Right forelimb (tissue), 1 donor: ENCODE results near the gene PDXDC1.
A peak's percentile ranks its signal among the peaks of the same experiment; 100 is the strongest.
"Not testable (repeated sequence)": the region's sequence is repeated elsewhere in the genome, so short reads cannot be mapped to it uniquely, and the experiment has no call there.

Source experiments
- DNase-seq: peaks from one replicate; pipeline ENCODE4 v3.0.0-alpha.2; 2018

Gene PDXDC1

DNA sequence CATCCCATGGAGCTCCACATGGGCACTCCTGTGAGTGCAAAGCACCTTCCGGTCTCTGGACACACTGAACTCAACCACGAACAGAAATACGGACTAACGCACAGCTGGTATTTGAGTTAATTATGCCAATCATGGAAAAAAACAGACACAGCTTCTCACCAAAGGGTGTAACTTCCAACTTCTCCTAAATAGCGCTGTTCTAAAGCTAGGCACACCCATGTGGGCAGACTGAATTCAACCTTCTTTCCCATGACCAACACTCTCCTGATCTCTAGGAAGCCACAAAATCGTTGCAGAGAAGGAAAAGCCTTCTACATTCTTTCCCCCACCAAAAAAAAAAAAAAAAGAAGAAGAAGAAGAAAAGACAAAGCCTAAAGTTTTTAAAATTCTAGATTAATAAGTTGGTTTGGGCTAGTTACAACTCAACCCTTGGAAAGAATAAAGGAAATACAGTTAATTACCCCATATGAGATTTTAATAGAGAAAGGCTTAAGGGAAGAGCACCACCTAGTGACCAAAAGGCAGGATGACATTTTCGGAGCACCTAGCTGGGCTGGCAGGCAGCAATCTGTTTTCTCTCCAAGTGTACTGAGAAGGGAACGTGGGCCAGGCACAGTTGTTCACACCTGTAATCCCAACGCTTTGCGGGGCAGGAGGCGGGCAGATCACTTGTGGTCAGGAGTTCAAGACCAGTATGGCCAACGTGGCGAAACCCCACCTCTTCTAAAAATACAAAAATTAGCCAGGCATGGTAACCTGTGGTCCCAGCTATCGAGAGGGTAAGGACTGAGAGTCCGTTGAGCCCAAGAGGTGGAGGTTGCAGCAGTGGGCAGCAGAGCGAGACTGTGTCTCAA, 97.3 kb downstream of the PDXDC1 start:
- not testable (repeated sequence) for DNase-seq

DNA sequence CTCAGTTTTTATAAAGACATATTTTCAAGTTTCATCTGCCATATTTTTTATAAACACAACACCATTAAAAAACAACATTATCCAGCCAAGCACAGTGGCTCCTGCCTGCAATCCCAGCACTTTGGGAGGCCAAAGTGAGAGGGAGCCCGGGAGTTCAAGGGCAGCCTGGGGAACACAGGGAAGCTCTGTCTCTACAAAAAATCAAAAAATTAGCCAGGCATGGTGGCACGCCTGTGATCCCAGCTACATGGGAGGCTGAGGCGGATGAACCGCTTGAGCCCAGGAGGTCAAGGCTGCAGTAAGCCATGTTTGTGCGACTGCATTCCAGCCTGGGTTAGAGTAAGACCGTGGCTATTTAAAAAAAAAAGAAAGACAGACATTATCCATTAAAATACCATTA, 98.3 kb downstream of the PDXDC1 start:
- no peak for DNase-seq

DNA sequence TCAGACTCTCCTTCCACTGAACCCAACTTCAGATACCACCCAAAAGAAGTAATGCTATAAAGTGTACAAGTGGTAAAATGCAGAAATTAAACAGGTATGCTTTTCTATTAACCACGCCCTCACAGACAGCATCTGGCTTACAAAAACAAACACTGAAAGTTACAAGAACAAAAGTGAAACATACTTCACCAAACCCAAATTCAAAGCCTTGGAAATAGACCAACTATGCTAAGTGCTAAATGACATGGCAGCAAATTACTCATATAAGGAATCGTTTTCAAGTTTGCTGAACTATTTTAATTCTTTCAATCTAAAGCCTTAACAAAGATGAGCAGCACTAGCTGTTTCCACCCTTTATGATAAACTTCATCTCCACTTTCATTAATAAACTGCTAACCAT, 101.3 kb downstream of the PDXDC1 start:
- not testable (repeated sequence) for DNase-seq

DNA sequence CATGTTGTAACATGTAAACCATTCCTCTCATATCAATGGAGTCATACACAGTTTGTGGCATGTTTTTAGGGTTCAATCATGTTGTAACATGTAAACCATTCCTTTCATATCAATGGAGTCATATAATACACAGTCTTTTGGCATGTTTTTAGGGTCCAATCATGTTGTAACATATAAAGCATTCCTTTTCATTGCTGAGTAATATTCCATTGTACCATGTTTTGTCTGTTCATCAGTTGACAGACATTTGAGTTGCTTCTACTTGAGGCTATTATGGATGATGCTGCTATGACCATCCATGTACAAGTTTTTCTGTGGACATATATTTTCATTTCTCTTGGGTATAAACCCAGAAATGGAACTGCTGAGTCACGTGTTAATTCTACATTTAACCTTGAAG, 106.1 kb downstream of the PDXDC1 start:
- not testable (repeated sequence) for DNase-seq

DNA sequence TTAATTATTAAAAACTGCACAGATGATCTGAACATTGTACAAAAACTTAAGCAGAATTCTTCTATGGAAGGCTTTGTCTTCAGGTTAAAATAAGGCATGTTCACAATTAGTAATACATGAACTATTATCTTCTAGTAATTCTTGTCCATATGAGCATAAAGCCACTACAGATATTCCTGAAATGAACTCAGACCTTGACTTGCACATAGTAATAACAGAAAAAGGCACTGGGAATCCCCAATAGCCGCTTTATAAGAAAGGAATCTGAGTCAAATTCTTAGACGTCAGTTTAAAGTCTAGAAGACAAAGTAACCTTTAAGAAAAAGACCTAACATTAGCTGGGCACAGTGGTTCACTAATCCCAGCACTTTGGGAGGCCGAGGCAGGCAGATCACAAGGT, 108.0 kb downstream of the PDXDC1 start:
- DNase-seq = not testable (repeated sequence)

DNA sequence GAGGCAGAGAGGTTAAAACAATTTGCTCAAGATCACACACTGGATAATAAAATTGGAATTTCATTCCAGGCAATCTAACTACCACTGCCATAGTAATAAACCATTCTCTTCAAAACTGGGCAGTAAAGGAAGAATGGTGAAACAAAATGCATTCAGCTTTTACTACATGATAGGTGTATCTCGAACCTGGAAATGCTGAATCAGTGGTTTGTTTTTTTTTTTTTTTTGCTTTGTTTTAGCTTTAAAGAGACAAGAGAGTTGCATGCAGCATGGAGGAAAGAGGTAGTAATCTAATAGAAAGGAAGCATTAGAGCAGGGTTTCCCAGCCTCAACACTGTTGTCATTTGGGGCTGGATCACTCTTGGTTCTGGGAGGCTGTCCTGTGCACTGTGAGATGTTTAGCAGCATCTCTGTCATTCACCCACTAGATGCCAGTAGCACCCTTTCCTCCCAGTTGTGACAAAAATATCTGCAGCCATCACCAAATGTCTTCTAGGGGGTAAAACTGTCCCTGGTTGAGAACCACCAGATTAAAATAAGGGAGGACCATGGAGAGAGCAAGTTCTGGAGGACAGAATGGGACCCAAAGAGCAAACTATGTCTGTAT, 115.9 kb downstream of the PDXDC1 start:
- not testable (repeated sequence) for DNase-seq

DNA sequence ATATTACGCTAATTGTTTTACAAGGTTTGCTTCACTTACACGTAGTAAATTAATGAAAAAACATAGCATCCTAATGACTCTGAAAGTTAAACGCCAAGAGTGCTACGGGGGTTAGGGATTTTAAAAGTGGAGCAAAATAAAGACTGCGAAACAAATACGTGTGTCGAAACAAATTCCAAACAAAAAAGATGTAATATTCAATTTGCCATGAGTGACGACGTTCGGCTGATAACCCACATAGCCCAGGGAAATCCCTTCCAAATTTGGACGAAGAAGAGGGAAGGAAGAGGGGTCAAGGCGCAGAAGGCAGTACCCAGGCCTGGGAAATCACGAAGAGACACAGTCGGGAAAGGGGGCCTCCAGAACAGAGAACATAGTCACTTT, 118.7 kb downstream of the PDXDC1 start:
- DNase-seq = not testable (repeated sequence)

DNA sequence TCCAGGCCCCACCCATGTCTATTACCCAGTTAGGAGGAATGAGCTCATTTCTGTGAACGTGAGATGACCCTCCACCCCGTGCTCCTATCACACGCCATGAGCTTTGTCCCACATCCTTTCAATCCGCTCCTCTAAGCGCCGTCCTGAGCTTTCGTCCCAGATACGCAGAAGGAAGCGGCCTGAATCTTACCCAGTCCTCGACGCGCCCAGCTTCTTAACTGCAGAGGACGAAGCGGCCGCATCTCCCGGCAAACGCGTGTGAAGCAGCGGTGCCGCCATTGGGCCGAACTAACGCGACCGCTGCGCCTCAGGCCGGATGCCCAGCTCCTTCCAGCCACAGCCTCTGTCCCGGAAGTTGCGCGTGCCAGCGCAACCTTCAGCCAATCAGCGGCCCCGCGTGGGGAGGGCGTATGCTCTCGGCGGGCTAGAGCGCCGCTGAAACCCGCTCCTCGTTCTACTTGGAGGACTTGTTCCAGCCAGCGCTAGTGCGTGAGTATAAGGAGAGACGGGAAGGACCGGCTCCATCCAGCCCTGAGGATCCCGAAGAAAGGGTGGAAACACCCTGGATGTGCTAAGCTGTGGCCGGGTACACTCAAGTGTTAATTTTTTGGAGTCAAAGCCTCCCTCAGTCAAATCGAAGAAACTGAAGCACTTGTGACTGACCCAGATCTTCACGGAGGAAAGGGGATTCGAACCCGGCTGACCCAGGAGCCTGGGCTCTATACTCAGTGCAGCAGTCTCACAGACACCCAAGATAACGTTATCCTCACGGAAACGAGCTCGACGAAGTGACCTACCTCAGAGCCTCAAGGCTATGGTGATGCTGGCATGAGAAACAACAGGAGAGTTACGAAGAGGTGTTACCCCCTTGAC, 119.4 kb downstream of the PDXDC1 start, which contains the start of gene RRN3:
RRN3 (minus strand) TSS at position 318 of the 873 bp plus-strand sequence; CDS start at position 279, 39 bp downstream.
- peak; percentile 95 for DNase-seq

DNA sequence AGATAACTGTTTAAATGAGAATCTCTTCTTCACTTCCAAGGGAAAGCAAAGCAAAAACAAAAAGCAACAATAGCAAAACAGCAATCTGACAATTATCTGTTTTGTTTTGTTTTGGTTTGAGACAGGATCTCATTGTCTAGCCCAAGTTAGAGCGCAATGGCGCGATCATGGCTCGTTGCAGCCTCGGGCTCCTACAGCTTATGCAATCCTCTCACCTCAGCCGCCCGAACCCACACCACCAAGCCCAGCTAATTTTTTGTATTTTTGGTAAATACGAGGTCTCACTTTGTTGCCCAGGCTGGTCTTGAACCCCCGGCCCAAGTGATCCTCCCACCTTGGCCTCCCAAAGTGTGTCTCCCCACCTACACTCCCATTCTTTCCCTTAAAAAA, 121.8 kb downstream of the PDXDC1 start:
- DNase-seq = not testable (repeated sequence)

DNA sequence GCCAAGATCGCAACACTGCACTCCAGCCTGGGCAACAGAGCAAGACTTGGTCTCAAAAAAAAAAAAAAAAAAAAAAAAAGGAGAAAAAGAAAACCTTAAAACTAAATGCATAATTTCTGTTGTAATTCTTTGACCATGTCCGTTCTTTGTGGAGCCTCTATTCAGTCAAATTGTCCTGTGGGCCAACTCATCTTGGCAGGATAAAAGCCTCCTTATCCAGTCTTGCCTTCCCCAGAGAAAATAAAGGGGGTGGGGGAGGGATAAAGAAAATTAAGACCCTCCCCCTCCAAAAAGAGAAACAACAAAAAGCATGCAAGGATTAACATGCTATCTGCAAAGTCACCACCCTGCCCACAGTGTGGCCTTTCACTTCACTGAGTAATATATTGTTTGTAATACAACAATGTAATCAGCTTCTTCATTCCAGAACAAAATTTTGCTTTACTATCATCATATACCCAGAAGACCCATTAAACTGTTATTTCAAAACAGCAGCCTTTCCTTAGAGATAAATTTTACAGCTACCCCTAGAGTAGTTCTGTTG, 124.6 kb downstream of the PDXDC1 start:
- not testable (repeated sequence) for DNase-seq

DNA sequence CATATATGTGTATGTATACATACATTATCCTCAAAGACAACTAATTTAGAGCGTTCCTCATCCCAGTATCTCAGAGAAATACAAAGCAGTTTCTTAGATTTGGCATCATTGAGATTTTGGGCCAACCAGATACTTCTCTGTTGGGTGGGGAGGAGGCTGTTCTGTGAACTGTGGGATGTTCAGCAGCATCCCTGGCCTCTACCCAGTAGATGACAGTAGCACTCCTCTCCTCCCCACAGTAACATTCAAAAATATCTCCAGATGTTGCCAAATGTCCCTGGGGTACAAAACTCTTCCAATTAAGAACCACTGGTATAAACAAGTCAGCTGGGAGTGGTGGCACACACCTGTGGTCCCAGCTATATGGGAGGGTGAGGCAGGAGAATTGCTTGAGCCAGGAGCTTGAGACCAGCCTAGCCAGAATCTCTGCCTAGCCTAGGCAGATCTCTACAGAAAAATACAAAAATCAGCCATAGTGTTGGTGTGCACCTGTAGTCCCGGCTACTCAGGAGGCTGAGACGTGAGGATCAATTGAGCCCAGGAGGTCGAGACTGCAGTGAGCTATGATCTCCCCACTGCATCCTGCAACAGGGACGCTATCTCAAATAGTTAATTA, 125.7 kb downstream of the PDXDC1 start:
- DNase-seq = not testable (repeated sequence)

DNA sequence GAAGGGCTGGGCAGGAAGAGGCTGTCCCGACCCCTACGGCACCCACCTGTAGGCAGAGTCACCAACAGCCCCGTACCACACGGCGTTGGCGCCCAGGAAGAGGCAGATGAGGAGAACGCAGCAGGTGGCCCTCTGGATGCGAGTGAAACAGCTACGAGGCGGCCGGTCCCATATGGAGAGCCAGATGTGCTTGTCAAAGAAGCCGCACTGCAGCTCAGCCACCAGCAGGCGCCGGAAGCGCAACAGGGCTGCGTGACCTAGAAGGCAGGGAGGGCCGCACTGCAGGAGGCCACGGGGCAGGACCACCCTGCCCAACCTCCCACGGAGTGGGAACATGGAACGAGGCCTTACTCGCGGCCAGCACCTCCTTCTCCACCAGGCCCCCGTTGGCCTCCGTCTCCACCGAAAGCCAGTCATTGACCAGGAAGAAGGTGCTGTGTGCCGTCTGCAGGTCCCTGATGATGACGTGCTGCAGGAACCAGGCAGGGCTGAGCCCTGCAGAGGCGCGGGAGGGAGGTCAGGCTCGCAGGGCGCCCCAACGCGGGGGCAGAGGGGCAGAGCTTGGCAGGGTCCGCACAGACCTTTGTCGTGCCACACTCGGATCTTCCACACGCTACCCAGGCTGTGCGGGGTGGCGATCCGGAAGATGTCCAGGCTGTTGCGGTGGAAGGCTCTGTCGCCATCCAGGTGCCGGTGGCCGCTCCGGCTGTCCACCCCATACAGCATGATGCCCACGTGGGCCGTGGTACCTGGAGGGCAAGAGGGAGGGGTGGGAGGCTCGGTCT, 153.0 kb downstream of the PDXDC1 start:
- not testable (repeated sequence) for DNase-seq

DNA sequence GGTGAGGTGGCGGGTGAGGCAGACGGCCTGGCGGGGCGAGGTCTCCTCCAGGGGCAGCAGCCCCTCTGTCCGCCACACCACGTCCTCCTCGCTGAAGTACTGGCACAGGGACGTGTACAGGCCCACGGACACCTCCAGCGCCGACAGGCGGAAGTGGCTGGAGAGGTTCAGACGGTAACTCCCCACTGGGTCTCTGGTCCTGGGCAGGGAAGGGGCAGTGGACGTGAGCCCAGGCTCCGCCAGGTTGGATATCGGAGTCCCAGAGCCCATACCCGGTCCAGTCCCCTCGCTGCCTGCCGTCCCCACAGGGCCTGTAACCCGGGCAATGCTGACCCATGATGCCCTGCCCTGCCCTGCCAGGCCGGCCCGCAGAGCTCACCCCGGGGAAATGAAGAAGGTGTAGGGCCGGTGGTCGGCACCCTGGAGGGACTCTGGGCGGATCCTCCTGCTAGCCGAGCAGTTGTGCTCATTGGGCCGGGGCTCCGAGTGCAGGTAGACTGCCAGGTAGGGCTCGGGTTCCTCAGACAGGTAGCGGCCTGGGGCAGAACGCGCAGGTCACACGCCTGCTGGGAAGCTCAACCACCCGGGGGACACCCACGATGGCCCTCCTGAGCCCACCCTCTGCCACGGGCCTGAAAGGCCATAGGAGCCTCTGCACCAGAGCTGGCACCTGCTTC, 155.6 kb downstream of the PDXDC1 start:
- peak; percentile 17 for DNase-seq

DNA sequence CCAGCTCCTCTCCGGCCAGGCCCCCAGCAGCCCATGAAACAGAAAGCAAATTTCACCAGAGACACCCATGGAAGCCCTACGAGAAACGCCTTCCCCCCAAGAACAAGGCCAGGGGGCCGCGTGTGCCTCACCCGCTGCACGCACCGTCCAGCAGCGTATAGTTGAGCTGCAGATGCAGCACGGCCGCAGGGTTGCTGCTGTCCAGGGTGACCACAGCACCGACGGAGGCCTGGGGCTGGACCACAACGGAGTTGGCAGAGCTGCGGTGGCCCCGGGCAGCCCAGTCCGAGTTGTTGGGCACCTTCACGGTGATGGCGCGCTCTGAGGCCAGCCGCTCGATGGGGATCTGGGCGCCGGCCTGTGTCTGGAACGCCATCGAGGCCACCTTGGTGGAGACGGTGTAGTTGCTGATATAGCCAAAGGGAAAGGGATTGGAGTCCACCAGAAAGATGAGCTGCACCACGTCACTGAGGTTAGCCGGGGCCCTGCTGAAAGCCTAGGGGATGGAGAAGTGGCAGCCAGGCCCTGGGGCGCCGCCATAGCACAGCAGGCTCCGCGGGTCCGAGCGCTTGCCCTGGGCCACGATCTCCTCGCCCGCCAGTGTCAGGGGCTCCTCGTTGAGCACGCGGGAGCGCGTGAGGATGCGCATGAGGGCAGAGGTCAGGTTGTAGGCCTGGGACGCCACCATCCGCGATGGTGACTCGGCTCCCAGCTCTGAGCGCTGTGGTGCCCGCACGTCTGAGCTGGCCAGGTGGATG, 156.3 kb downstream of the PDXDC1 start:
- DNase-seq = not testable (repeated sequence)

DNA sequence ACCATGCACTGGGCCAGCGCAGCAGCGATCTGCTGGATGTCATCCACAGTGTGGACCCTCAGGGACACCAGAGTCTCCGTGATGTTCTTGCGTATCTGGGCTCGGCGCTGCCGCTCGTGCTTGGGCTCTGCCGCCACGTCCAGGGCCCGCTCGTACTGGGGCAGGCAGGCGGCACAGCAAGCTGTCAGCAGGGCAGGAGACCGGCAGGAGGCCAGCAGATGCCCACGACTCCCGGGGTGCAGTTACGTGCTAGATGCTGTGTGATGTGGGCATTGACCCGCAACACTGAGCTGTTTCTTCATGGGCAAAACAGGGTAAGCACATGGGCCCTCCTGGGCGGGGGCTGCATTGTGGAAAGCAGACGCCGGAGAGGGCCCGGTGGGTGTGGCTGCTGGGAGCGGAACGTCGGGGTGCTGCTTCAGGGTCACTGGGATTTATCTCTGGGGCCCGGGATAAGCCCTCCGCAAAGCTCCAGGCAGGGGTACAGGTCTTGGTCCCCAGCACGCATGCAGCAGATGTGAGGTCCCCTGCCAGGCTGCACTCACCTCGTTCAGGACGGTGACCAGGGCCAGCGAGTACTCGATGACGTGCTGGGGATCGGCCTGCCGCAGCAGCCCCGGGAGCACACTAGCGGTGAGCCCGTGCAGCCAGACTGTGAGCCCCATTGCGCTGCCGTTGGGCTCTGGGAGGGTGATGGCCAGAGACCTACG, 158.0 kb downstream of the PDXDC1 start:
- DNase-seq = peak; percentile 4

DNA sequence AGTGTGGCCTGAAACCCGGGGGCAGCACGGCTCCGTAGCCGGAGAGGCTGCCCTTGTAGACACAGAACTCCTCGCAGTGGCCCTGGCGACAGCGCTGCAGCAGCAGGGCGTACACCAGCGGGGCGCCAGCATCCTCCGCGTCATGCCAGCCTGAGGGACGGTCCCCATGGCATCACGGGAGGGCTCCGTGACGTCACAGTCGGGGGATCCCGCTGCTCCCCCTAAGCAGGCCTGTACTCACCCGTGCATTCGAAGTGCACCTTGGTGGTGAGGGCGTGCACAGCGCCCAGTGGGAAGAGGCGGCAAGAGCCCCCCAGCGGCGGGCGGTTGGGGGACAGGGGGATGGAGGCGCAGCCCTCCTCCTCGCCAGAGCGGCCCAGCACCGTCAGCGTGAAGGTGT, 158.7 kb downstream of the PDXDC1 start:
- DNase-seq = not testable (repeated sequence)

DNA sequence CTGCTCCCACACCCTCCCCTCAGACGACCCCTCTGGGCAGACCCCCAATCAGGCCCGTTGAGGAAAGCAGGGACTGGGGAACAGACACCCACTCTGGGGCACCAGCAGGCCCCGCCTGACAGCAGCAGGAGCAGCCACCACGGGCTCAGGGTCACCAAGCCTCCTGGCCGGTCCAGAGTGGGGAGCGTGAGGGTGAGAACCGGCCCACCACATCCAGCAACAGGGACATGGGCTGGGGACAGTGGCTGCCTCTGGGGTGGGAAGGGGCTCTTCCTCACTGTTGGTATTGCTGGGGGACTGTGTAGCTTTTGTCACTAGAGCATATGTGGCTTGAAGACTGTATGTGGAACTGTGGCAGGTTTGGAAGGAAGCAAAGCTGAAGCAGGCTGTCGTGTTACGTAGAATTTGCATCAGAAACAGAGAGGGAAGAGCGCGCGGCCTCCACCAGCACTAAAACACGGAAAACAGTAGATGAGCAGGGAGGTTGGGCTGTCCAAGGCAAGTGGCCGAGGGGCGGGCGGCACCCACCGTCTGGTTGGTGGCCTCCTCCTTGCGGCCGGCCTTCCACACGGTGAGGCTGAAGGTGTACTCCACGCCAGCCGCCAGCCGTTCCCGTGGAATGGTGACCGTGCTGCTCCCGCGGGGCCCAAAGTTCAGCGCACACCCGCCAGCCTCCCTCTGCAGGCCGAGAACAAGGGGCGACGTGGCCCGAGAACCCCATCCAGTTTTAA, 160.1 kb downstream of the PDXDC1 start:
- not testable (repeated sequence) for DNase-seq

DNA sequence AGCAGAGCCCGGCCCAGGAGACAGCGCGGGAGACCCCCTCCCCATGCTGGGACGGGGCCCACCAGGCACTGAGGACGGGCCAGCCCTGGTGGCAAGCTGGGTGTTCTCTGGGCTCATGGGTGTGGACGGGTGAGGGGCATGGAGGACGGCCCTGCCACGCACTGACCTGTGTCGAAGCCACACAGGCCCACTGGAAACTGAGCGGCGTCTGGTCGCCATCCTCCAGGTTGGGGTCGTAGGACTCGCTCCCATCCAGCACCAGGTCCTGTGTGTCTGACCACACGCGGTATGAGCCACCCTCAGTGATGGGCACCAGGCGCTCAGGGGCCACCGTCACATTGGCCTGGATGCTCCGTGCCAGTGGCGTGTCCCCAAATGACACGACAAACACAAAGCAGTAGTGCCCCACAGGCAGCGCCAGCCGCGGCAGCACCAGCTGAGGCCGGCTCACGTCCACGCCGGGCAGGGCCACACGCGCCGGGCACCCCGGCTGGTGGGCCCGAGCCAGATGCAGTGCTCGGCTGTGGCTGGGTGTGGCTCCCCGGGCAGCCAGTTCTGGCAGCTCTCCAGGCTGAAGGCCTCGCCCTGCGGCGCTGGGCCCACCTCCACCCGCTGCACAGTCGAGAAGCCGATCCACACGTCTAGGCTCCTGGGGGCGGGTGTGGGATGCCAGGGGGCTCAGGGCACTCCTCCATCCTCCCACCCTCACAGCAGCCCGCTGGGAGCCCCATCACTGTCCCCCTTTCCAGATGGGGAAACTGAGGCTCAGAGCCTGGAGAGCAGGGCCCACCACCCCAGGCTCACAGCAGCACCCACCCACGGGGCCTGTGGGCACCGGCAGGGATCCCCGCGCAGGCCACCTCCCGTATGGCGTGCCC, 160.9 kb downstream of the PDXDC1 start:
- DNase-seq = peak; percentile 11
